GM19238 (cell line): ENCODE measurements around the gene KIAA1671.

Experiments used
- DNase-seq: peaks from one replicate; pipeline ENCODE4 v3.0.0; 2011; ENCODE audit warnings: low spot score; ENCODE audit not compliant: insufficient read length

The KIAA1671 gene

GRCh38 chr22:25090225-25090890 lies 137.8 kb downstream of the KIAA1671 start:
- no peak for DNase-seq

GRCh38 chr22:25091458-25091857 lies 138.9 kb downstream of the KIAA1671 start:
- DNase-seq, result no peak

GRCh38 chr22:25092119-25092518 lies 139.6 kb downstream of the KIAA1671 start:
- no peak for DNase-seq

DNA sequence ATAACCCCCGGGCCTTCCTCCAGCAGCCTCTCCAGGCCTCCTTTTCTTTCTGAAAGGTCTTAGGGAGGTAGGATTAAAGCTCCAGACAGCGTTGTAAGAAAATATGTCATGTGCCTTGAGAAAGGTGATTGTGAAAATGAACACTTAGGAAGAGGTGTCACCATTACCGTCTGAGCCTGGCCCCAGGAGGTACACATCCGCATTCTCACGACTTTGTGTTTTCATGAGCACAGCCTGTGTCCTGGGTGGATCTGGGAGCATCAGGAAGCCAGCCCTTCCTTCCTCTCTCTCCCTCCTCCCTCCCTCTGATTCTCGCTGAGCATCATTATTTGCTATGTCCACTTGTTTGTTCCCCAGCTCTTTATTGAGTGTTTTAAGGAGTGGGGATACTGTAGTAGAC lies 142.1 kb downstream of the KIAA1671 start:
- no peak for DNase-seq

DNA sequence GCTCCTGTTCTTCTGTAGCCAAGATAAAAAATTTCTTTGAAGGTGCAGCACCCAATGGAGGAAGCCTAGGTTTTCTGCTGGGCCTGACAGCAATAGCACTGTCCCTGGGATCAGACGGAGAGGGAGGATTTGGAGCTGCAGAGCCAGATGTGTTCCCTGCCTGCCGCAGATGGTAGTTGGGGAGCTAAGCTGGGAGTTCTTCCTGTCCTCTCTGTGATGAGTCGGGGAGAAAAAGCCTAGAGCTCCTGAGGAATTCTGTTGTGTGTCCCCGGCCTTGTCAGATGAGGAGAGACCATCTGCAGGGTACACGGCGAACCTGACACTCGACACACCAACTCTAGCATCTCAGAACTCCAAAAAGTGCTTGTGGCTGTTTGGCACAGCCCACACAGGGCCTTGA lies 143.4 kb downstream of the KIAA1671 start:
- no peak for DNase-seq

GRCh38 chr22:25096638-25097405 lies 144.3 kb downstream of the KIAA1671 start:
- no peak for DNase-seq

DNA sequence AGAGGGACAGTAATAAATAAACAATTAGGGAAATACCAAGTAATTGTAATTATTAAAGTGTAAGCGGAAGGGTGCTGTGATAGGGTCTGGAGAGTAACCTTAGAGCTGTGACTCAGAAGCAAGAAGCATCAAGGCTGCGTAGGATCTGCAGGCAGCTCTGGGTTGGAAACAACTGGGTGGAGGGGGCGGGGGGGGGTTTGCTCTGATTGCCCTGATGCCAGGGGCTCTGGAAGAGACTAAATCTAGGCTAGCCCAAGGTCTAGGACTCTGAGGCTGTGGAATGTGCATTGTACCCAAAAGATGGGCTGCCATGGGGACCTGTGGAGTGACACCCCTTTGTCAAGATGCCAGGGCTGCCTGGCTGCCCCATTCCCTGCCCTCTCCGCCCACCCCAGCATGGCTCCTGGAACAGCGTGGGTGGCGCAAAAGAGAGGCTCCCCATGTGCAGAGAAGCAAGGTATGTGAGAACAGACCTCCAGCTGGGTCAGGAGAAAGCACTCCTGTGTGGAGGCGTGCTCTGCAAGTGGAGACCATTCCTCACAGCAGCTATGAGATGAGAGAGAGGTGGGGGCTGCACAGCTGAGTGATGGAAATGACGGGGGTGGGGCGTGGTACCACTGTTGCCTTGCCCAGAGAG lies 146.0 kb downstream of the KIAA1671 start:
- no peak for DNase-seq

DNA sequence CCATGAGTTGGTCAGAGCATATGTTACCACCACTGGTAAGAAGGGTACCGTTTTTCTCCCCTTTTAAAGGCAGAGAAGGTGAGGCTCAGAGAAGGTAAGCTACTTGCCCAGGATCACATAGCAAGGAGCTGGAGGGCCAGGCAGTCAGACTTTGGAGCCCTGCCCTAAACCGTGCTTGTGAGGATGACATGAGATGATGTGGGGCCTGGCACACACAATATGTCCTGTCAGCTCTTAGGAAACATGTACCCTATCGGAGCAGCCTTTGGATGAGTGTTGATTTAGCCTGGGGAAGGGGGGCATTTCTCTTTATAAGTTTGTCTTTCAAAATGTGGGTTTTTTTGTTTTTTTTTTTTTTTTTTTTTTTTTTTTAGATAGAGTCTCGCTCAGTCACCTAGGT lies 146.7 kb downstream of the KIAA1671 start:
- DNase-seq, result no peak

DNA sequence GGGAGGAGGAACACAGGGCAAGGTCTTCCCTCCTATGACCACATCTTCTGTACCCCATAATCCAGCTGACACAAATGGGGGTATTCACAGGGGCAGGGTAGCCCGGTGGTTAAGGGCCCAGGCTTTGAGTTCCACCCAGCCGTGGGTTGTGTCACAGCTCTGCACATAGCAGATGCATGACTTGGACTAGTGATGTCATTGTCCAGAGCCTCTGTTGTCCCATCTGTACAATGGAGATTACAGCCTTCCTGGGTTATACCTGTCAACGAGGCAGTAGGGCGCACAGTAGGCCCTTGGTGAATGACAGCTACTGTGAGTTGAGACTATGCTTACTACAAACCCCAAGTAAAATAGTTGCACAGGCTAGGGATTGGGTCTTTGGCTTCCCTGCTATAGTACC lies 147.9 kb downstream of the KIAA1671 start:
- no peak for DNase-seq

- no peak for DNase-seq
Observed at GRCh38 chr22:25100948-25101347, 148.4 kb downstream of the KIAA1671 start.

- DNase-seq, result no peak
Observed at GRCh38 chr22:25101501-25101900, 149.0 kb downstream of the KIAA1671 start.

- DNase-seq, result no peak
Observed at GRCh38 chr22:25101986-25102385, 149.5 kb downstream of the KIAA1671 start.

- DNase-seq, result no peak
Observed at GRCh38 chr22:25102722-25103121, 150.2 kb downstream of the KIAA1671 start.

- no peak for DNase-seq
Observed at GRCh38 chr22:25104367-25104766, 151.9 kb downstream of the KIAA1671 start.

DNA sequence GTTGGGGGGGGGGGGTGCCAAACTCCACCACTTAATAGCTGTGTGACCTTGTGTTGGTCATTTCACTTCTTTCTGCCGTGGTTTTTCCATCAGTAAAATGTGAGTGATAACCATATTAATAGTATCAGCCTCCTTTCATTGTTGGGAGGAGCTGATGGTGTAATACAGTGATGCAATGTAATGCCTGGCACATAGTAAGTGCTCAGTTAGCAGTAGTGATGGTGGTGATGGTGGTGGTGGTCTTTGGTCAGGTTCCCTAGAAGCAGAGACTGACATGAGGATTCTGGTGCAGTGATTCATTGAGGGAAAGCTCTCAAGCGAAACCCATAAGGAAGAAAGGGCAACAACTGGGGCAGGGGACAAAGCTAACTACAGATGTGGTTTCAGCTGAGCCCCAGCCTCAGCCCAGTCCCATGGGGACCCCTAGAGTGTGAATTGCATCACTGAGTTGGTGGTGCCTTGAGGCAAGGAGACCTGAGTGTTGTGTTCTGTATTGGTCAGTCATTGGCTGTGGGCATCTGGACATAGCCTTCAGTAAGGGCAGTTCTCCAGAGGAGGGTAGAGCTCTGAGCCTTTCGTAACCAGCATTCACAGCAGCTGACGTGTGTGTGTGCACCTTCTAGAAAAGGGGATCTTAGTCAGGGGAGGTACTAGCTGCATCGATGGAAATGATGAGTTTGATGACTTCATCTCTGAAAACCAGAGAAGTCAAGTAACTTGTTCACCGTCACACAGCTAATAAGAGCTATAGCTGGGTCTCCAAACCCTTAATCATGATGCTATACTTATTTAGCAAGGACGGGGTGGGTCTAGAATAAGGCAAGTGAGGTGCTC lies 153.5 kb downstream of the KIAA1671 start:
- DNase-seq, result no peak

GRCh38 chr22:25109878-25110595 lies 157.5 kb downstream of the KIAA1671 start:
- DNase-seq, result no peak

- no peak for DNase-seq
Observed at GRCh38 chr22:25110596-25110845, 158.0 kb downstream of the KIAA1671 start.

GRCh38 chr22:25110846-25111578 lies 158.5 kb downstream of the KIAA1671 start:
- DNase-seq, result peak; percentile 64

DNA sequence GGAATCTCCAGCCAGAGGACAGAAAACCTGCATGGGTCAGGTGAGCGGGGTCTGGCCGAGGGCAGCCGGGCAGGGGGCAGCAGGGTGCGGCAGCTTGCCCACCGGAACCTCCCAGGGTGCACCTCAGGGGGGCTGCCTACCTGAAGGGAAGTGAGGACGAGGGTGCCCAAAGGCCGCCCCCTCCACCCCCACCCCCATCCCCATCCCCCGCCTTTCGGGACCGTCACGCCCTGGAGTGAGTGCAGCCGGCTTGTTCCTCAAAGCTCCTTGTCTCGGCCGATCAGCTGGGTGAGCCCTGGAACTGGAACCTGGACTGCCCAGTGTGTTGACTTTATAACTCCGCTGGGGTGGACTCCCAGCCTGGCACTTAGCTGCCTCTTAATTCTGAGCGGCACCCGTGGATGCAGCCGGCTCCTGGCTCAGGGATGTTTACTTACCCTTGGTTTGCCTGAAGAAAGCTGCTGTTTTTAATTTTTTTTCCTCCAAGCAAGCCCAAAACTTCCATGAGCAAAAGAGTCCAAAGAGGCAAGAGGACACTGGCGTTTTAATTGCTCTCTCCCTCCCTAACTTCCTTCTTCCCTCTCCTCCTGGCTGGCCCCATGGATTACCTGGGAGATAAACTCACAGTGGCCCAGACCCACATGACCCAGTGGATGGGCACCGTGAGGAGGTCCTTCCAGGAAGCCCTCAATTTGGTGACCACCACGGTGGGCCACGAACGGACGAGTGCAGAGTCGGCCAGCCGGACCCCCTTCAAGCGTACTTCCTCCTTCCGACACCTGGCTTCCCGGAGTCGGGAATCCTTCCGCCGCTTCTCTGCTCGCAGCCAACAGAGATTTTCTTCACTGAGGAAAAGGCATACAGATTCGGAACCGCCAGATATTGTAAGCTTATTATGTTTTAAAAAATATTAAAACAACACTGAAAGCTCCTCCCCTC lies 159.3 kb downstream of the KIAA1671 start:
- no peak for DNase-seq
